ENCODE results near the gene PRKCA.

Gene PRKCA

GRCh38 chr17:66652840-66653507 is 350.6 kb downstream of the PRKCA start:
- DNase-seq (ENCODE audit: low read depth in 3 of 3): no peak

GRCh38 chr17:66654106-66654740 is 351.8 kb downstream of the PRKCA start:
- no peak for DNase-seq (ENCODE audit: low read depth in 3 of 3)

- no peak for DNase-seq (ENCODE audit: low read depth in 3 of 3)
Observed at GRCh38 chr17:66654764-66655163, 352.4 kb downstream of the PRKCA start.

DNA sequence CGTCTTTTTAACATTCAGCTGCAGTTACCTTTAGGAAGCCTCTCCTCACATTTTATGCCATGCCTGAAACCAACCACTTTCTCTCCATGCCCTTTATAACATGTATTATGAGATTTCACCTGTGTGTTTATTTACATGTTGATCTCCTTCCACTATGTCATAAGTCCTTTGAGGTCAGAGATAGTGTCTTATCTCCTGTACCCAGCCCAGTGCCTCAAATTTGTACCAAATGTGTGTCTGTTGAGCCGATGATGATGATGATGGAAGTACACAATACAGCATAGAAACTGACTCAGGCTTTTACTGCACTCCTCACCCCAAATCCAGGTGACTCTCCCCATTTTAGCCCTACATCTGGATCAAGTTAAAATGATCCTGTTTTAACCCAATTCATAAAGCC is 353.0 kb downstream of the PRKCA start:
- DNase-seq (ENCODE audit: low read depth in 3 of 3): no peak

DNA sequence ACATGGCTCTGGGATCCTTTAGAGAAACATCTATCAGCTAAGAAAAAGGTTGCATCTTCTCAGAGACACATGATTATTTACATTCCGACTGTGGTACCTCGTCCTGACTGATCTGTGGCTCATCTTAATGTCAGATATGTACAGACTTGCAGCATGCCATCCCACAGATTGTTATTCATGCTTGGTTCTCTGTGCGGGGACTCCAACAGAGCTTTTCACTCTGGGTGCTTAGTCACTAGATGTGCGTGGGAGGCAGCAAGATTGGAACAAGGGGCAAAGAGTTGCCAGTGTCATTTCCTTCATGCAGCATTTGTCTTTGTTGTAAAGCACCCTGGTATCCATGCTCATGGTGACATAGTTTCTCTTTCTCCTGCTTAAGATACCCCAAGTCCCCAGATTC is 353.4 kb downstream of the PRKCA start:
- DNase-seq (ENCODE audit: low read depth in 3 of 3): peak; percentile 28 to 60 (median 55)

DNA sequence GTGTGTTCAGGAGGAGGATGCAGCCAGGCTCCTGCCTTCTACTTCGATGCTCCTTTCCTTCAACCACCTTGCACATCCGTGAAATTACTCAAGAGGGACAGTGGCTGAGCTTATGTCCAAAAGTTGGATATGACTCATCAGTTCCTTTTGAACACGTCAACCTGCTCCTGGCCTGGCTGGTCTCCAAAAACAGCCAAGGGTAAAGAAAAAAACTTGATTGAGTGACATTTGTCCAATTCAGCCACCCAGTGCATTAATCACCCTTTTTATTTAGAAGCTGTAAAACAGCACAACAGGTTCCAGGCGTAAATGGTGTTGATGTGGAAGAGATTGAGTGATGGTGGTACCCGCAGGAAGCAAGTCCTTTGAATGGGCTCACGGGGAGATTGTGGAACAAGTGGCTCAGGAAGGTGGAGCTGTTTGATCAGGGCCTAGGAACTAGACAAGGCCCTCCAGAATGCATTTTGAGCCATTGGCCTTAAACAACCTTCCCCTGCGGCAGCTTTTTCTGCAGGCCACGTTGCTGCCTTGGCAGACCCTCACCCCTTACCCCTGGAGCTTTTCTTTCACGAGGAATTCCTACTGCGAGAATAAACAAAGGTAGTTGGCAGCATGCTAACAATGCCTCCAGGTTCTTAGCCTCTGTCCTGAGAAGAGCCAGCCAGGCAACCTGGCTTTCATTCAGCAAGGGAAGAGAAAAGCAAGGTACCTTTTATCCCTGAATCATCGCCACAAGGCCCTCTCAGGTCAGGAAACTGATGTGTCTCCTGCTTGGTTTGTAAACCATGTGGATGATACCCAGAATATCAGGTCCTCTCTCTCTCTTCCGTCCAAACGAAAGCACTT is 359.2 kb downstream of the PRKCA start:
- DNase-seq (ENCODE audit: low read depth in 3 of 3): no peak

GRCh38 chr17:66662496-66662895 is 360.1 kb downstream of the PRKCA start:
- no peak for DNase-seq (ENCODE audit: low read depth in 3 of 3)

GRCh38 chr17:66663041-66663606 is 360.7 kb downstream of the PRKCA start:
- no peak for DNase-seq (ENCODE audit: low read depth in 3 of 3)

DNA sequence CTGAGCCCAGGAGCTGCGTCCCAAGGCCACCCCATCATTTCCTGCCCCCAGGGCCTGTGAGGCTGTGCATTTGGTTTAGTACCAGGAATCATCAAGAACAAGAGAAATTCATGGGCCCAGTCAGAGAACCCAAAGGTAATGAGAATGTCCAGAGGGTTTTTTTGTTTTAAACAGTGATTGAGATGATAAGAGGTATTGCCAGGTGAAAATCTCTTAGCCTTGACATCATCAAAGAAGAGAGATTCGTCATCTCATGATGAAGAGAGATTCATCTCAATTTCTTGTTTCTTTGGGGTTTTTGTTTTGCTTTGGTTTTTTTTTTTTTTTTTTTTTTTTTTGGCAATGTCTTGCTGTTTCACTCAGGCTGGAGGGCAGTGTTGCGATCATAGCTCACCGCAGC is 361.9 kb downstream of the PRKCA start:
- DNase-seq (ENCODE audit: low read depth in 3 of 3): no peak

DNA sequence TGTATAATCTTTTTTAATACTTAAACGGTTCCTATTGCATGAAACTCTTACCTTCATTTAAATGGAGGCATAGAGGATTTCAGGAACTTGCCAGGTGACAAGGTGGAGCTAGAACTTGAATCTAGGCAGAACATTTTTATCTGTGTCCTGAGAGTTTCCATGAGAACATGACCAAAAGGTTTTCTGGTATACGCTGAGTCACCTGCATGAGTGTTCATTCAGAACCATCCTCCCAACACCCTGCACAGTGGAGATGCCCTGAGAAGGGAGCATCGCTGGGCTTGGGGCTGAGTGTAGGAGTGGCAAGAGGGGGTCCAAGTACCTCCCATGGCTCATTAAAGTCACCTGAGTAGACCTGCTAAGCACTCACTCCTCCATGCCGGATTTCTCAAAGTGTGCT is 362.8 kb downstream of the PRKCA start:
- no peak for DNase-seq (ENCODE audit: low read depth in 3 of 3)

GRCh38 chr17:66667090-66667489 is 364.7 kb downstream of the PRKCA start:
- no peak for DNase-seq (ENCODE audit: low read depth in 3 of 3)

GRCh38 chr17:66667491-66668030 is 365.1 kb downstream of the PRKCA start:
- peak in 2 of 3 donors; percentile 50 to 66 for DNase-seq (ENCODE audit: low read depth in 3 of 3)

GRCh38 chr17:66670206-66670605 is 367.8 kb downstream of the PRKCA start:
- no peak for DNase-seq (ENCODE audit: low read depth in 3 of 3)

DNA sequence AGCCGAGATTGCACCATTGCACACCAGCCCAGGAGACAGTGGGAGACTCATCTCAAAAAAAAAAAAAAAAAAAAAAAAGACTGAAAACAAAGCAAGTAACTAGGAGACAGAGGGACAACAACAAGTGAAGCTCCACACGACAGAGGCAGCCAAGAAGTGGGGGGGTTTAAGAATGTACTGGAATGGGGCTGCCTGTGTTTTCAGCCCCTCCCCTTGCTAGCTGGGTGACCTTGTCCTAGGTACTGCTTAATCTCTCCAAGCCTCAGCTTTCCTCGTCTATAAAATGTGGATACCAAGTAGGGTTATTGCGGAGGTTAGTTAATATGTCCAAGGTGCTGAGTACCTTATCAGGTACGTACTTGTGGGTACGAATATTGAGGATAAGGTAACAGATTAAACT is 368.7 kb downstream of the PRKCA start:
- DNase-seq (ENCODE audit: low read depth in 3 of 3): no peak

DNA sequence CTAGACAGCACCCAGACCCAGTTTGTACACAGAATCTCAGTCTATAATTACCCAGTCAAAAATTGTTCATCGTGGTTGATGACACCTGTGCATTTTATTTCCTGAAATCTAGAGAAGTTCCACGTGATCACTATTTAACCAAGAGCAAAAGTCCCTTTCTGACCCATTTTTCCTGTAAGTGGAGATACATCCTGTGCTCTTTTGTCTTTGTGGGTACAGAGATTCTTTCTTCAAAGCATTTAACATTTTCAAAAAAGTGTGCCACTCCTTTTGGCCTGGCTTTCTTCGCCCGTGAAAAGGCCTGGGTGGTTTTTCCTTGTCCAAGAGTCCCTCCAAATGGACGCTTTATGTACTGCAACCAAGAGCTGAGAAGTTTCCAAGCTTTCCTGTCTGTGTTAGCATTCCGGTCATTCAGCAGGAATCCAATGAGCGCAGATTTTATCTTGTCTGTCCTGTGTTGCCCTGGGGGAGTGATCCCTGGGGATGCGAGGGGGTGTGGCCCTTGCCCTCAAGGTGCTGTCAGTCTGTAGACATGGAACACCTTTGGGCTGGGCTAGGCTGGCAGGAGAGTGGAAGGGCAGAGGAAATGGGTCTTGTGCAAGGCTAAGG is 371.4 kb downstream of the PRKCA start:
- DNase-seq (ENCODE audit: low read depth in 3 of 3): no peak

DNA sequence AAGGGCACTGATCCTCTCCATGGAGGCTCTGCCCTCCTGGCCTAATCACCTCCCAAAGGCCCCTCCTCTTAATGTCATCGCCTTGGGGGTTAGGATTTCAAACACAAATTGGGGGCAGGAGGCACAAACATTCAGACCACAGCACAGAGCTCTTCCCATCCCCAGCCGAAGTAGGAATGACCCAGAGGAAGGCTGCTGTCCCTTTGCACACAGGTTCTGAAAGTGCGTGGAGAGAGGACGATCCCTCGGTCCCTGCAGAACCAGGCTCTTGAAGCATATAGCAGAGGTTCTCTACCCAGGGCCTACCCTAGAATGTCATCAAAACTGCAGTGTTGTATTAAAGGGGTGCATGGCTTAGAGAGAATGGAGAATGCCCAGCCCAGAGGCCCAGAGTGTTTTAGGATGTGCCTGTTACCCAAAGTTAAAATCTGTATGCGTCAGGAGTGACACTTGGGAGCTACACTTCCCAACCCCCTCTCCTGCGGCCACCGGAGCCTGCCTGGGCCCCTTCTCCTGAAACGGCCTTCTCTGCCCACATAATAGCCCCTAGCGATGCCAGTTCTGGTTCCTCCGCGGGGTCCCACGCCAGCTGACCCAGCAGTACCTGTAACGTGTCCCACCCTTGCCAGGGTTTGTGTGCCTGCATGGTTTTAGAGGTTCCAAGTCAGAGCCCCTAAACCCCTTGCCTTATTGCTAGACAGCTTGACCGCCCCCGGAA is 373.0 kb downstream of the PRKCA start:
- DNase-seq (ENCODE audit: low read depth in 3 of 3): no peak

- no peak for DNase-seq (ENCODE audit: low read depth in 3 of 3)
Observed at GRCh38 chr17:66675991-66676371, 373.6 kb downstream of the PRKCA start.

GRCh38 chr17:66676421-66676820 is 374.0 kb downstream of the PRKCA start:
- DNase-seq (ENCODE audit: low read depth in 3 of 3): no peak

DNA sequence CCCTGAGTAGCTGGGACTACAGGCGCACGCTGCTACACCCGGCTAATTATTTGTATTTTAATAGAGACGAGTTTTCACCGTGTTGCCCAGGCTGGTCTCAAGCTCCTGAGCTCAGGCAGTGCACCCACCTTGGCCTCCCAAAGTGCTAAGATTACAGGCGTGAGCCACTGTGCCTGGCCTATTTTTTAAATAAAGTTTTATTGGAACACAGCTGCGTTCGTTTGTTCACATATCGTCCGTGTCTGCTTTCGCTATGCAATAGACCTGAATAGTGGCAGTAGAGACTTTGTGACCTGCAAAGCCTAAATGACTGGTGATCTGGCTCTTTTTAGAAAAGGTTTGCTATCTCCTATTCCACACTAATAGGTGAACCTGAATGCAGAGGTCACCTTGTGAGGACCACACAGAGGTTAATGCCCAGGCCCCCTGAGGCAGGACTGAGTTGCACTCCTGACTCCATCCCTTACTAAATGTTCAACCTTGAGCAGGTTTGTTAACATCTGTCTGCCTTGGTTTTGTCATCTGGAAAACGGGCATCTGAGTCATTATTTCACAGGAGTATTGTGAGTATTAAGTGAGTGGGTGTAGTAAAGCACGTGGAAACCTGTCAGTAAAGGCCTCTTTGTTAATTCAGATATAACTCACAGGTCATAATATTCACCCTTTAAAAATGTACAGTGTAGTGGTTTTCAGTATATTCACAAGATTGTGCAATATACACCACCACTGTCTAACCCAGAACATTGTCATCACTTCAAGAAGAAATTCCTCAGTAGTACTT is 375.0 kb downstream of the PRKCA start:
- DNase-seq (ENCODE audit: low read depth in 3 of 3): no peak

DNA sequence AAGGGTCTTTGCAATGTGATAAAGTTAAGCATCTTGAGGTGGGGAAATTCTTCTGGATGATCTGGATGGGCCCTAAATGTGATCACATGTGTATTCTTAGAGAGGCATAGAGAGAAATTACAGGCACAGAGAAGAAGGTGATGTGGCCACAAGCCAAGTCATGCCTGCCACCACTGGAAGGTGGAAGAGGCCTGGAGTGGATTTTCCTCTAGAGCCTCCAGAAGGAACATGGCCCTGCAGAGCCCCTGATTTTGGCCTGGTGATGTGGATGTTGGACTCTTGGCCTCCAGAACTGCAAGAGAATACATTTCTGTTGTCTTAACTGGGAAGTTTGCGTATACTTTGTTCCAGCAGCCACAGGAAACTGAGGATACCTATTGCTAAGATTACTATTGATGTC is 375.6 kb downstream of the PRKCA start:
- no peak for DNase-seq (ENCODE audit: low read depth in 3 of 3)

All from stimulated activated CD4-positive, alpha-beta T cell treated with anti-CD3 and anti-CD28 coated beads, TNF-alpha, amount 100 ng/mL, for 48 hours (primary cell).